Psoas muscle (tissue), 8 donors: Measurements from ENCODE around the gene FN3K. TPM values are rescaled to one million over a fixed set of nuclear protein-coding genes. Genes with fewer than 3 reads are reported as not detected.

ENCODE experiments used
- ATAC-seq, 4 donors: fragments of 200-7000 bp; cut with Tn5 transposase; one replicate each; pipeline ENCODE4 v1.9.1; 2020; ENCODE audit warnings: moderate library complexity in 3 of 4, mild to moderate bottlenecking in 2 of 4
- DNase-seq, 2 donors: peaks; one replicate each; pipeline ENCODE4 v3.0.0-alpha.2; 2020
- H3K27ac ChIP-seq: fragments of 200-600 bp; one replicate; pipeline ENCODE4 v1.8.0; 2022
- H3K27me3 ChIP-seq, 3 donors: fragments of 200-600 bp in 1 of 3; one replicate each; pipeline versions ENCODE4 v1.6.1 to v1.8.0; 2013 to 2022; ENCODE audit warnings: low read length in 2 of 3, mild to moderate bottlenecking in 2 of 3, moderate library complexity in 1 of 3; ENCODE audit not compliant: insufficient read depth in 3 of 3
- H3K36me3 ChIP-seq, 2 donors: fragments of 200-600 bp in 1 of 2; one replicate each; pipeline versions ENCODE4 v1.6.1 to v1.8.0; 2013 to 2022; ENCODE audit warnings: low read depth in 1 of 2, mild to moderate bottlenecking in 1 of 2, moderate library complexity in 1 of 2; ENCODE audit not compliant: insufficient read depth in 1 of 2
- H3K4me1 ChIP-seq: fragments of 200-600 bp; one replicate; pipeline ENCODE4 v1.8.0; 2022
- H3K4me3 ChIP-seq: fragments of 200-600 bp; one replicate; pipeline ENCODE4 v1.8.0; 2022; ENCODE audit warnings: mild to moderate bottlenecking
- H3K9me3 ChIP-seq: fragments of 200-600 bp; one replicate; pipeline ENCODE4 v1.8.0; 2022
- CTCF ChIP-seq: fragments of 200-600 bp; IDR thresholded peaks from one replicate; pipeline ENCODE4 v1.8.0; 2022; ENCODE audit warnings: antibody characterized with exemption
- WGBS, 3 donors: extraction: QIAGEN DNeasy Blood & Tissue Kit; methylation state at CpG; one replicate each; pipeline versions ENCODE4 v1.1.6 to v1.1.7; 2013; 5-methylcytosine and 5-hydroxymethylcytosine counted together
- intact Hi-C, 2 donors: fragments of 100-400 bp; cut with DNase I; formaldehyde crosslinking; loops; one replicate each; pipeline versions ENCODE4 v1.11.0 to v1.14.2; 2022
- polyA plus RNA-seq, 3 donors: library from polyadenylated mRNA; stranded (reverse); fragments of 200-250 nt; gene quantifications; one replicate each; pipeline ENCODE4 v1.2.3, GENCODE V29; 2013
- total RNA-seq, 4 donors: library from RNA; stranded (reverse); fragmentation: NEBNext Ultra II Directional in 2 of 4; extraction: Animal tissue kit (Norgen Biotek cat#: 25700) in 2 of 4; gene quantifications; one replicate each; pipeline versions ENCODE4 v1.2.1 to v1.2.4, GENCODE V29; 2021 to 2023
- donor health status: healthy with polysubstance abuse.
- donor health status: DM: no; HTN: no; CAD: no; lungs with moderate emphysema.
- donor health status: Bipolar disorder and iron deficiency.
- donor health status: healthy.
- donor health status: DM: yes; HTN: yes; CAD: no.
- donor health status: DM: no; HTN: no; CAD: no.
- donor health status: DM: no; HTN: no; CAD: no.
- donor health status: DM: yes; HTN: yes; CAD: no.

The FN3K gene
- total and polyA plus RNA-seq, 7 donors: 5.9 to 22.3 (median 10.1) TPM

GRCh38 chr17:82754297-82755208 is 19.1 kb downstream of the FN3K start:
- DNase-seq: peak in 1 of 2 donors; percentile 17
- 82 to 89% (median 85%) methylated on average over 19 of the region's 19 CpGs for WGBS, 3 donors
- H3K9me3 ChIP-seq: no peaks in the 10 kb centered on the region
- no peak for TF ChIP-seq CTCF
- H3K4me1 ChIP-seq: peaks cover 6% of the 10 kb centered on the region
- ATAC-seq: no peak
- no peak overlapping the region for H3K27ac ChIP-seq
- H3K27me3 ChIP-seq: no peaks in the 10 kb centered on the region
- H3K4me3 ChIP-seq: no peak overlapping the region
- peaks cover 0 to 4% of the 10 kb centered on the region in 2 donors for H3K36me3 ChIP-seq
- intact Hi-C loops: no loop called here

GRCh38 chr17:82756166-82756565 is 20.8 kb downstream of the FN3K start:
- Histone ChIP-seq H3K4me1 (peaks cover 6% of the 10 kb centered on the region), H3K9me3 (no peaks in the 10 kb centered on the region), H3K27ac (no peak overlapping the region), H3K36me3 (peaks cover 0 to 6% of the 10 kb centered on the region in 2 donors), H3K4me3 (no peak overlapping the region), H3K27me3 (no peaks in the 10 kb centered on the region)
- WGBS, 3 donors: 70 to 83% (median 73%) methylated on average over 7 of the region's 7 CpGs
- ATAC-seq (no peak), DNase-seq (peak in 1 of 2 donors; percentile 19)
- no peak for TF ChIP-seq CTCF
- intact Hi-C loops: no loop called here

GRCh38 chr17:82765371-82765770 is 30.0 kb downstream of the FN3K start:
- no peak for TF ChIP-seq CTCF
- no peak overlapping the region for H3K4me3 ChIP-seq
- no peaks in the 10 kb centered on the region for H3K9me3 ChIP-seq
- H3K27me3 ChIP-seq: no peaks in the 10 kb centered on the region
- no peaks in the 10 kb centered on the region for H3K4me1 ChIP-seq
- H3K27ac ChIP-seq: no peak overlapping the region
- H3K36me3 ChIP-seq: peaks cover 0 to 74% of the 10 kb centered on the region in 2 donors
- intact Hi-C loops: loop anchor here in 1 of 2 donors (5.0 kb wide), 1 partner anchor 98 kb away; no protein-coding TSS in a partner anchor
- 76 to 83% (median 81%) methylated on average over 13 of the region's 13 CpGs for WGBS, 3 donors
- DNase-seq (peak; percentile 36 to 38), ATAC-seq (no peak)

GRCh38 chr17:82767041-82767754 is 31.8 kb downstream of the FN3K start:
- no peak overlapping the region for H3K27ac ChIP-seq
- peak; percentile 54 for TF ChIP-seq CTCF
- intact Hi-C loops: loop anchor here in 1 of 2 donors (5.0 kb wide), 1 partner anchor 100 kb away; no protein-coding TSS in a partner anchor
- H3K27me3 ChIP-seq: no peaks in the 10 kb centered on the region
- ATAC-seq (peak in 2 of 4 donors; percentile 72 to 75), DNase-seq (peak in 1 of 2 donors; percentile 48)
- 72 to 76% (median 75%) methylated on average over 24 of the region's 24 CpGs for WGBS, 3 donors
- H3K9me3 ChIP-seq: no peaks in the 10 kb centered on the region
- no peak overlapping the region for H3K4me3 ChIP-seq
- H3K36me3 ChIP-seq: peaks cover 0 to 72% of the 10 kb centered on the region in 2 donors
- H3K4me1 ChIP-seq: no peaks in the 10 kb centered on the region
